Activated T-helper 17 cell treated with anti-CD3 and anti-CD28 coated beads, Interleukin-2, amount 50 U/mL, for 72 hours (primary cell): ENCODE measurements around the gene ZNF641. TPM values are rescaled to one million over a fixed set of nuclear protein-coding genes. Genes with fewer than 3 reads are reported as not detected.

Experiments
- ATAC-seq: fragments of 150-1000 bp; cut with Tn5 transposase; replicated peaks from 2 replicates; pipeline ENCODE4 v1.10.0; 2021; ENCODE audit warnings: mild to moderate bottlenecking, moderate library complexity
- H3K27ac Mint-ChIP-seq: one replicate; pipeline ENCODE4 v1.8.0; 2022; ENCODE audit warnings: mixed read lengths
- H3K27me3 Mint-ChIP-seq: one replicate; pipeline ENCODE4 v1.8.0; 2022; ENCODE audit warnings: mixed read lengths
- H3K36me3 Mint-ChIP-seq: one replicate; pipeline ENCODE4 v1.8.0; 2022; ENCODE audit warnings: low read depth, mild to moderate bottlenecking, mixed read lengths
- H3K4me1 Mint-ChIP-seq: one replicate; pipeline ENCODE4 v1.8.0; 2022; ENCODE audit warnings: mixed read lengths
- H3K4me3 Mint-ChIP-seq: one replicate; pipeline ENCODE4 v1.8.0; 2022; ENCODE audit warnings: mild to moderate bottlenecking, mixed read lengths
- H3K9me3 Mint-ChIP-seq: one replicate; pipeline ENCODE4 v1.8.0; 2022; ENCODE audit warnings: mixed read lengths
- total RNA-seq, 2 donors: library from RNA; stranded (reverse); gene quantifications; one replicate each; pipeline ENCODE4 v1.2.3, GENCODE V29; 2022

The ZNF641 gene
- total RNA-seq: 10 to 100 TPM in 1 of 2 donors, 1 to 10 TPM in 1; 7.6 to 14.9 TPM

DNA sequence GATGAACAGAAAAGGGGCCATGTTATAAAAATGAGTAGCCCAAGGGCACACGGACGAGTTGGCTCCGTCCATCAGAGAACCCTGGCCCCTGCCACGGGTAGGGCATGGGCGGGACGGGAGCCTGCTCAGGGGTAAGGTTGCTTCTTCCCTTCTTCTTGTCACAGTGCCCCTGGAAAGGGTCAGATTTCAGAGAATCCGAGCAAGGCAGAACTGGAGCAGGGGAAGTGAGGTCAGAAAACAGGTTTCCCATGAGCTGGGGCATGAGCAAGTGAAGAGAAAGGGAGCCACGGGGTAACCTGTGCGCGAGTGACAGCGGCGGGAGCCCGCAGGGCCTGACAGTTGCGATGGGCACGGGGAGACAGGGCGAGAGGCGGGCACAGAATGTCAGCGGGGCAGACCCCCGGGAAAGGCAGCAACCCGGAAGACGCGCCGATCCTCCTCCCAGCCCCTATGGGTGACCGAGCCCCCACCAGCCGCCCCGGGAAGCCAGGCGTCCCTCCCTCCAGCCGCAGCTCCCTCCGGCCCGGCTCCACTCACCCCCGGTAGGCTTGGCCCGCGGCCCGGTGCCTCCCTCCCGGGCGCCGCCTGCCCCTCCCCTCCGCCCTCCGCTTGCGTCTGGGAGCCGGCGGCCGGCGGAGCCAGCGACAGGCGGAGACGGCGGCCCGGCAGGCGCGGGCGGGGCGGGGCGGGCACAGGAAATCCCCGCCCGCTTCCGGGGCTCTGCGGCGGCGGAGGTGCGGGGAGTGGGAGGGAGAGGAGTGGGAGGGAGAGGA lies at the start of gene ZNF641:
Gene ZNF641 (minus strand): TSS at position 671 of the 773 bp plus-strand sequence. CDS start 2,829 bp downstream, outside the sequence.
- H3K36me3 Mint-ChIP-seq: peaks cover 27% of the 10 kb centered on the region
- no peaks in the 10 kb centered on the region for H3K9me3 Mint-ChIP-seq
- peak within 1 kb of the TSS; percentile 95 for H3K4me3 Mint-ChIP-seq
- peak; percentile 91 for ATAC-seq
- peak within 1 kb of the TSS; percentile 92 for H3K27ac Mint-ChIP-seq
- H3K4me1 Mint-ChIP-seq: peaks cover 14% of the 10 kb centered on the region
- no peaks in the 10 kb centered on the region for H3K27me3 Mint-ChIP-seq

DNA sequence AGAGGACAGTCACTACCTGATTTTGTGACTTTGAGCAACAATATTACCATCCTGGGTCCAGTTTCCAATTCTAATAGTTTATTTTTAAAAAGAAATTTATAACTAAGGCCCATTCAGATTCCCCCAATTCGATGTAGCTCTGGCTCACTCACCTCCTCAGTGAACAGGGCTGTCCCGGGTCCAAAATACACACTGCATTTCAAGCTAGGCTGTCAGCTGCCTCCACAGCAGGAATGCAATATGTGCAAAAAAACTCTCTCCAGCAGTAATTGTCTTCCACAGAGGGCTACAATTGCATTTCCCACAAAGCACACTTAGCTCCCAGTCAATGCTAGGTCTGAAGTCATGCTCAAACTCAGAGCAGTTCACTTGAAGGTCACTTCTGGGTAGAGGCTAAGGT lies 39.3 kb upstream of the ZNF641 start:
- no peak for ATAC-seq
- no peak overlapping the region for H3K27ac Mint-ChIP-seq
- H3K4me3 Mint-ChIP-seq: no peak overlapping the region
- peaks cover 22% of the 10 kb centered on the region for H3K27me3 Mint-ChIP-seq
- H3K4me1 Mint-ChIP-seq: peaks cover 4% of the 10 kb centered on the region
- peaks cover 4% of the 10 kb centered on the region for H3K9me3 Mint-ChIP-seq
- no peaks in the 10 kb centered on the region for H3K36me3 Mint-ChIP-seq

DNA sequence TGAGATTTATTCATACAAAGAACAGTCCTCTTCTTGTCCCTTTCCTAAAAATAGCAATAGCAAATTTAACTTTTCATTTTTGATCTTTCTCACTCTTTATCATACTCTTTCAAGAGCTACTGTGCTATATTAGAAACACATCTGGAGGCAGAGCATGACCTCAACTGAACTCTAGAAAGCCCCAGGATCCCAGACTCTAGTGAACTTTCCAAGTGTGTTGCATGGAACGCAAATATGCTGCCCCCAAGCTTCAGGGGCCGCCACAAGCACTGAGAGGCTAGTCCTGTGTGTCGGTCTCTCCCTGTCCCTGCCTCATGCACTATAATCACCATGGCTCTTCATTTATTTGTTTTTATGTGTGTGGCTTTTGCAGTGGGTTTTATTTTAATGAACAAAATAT lies 38.7 kb upstream of the ZNF641 start:
- H3K9me3 Mint-ChIP-seq: peaks cover 4% of the 10 kb centered on the region
- peaks cover 4% of the 10 kb centered on the region for H3K4me1 Mint-ChIP-seq
- H3K27me3 Mint-ChIP-seq: peaks cover 15% of the 10 kb centered on the region
- no peaks in the 10 kb centered on the region for H3K36me3 Mint-ChIP-seq
- no peak overlapping the region for H3K4me3 Mint-ChIP-seq
- ATAC-seq: no peak
- H3K27ac Mint-ChIP-seq: no peak overlapping the region

DNA sequence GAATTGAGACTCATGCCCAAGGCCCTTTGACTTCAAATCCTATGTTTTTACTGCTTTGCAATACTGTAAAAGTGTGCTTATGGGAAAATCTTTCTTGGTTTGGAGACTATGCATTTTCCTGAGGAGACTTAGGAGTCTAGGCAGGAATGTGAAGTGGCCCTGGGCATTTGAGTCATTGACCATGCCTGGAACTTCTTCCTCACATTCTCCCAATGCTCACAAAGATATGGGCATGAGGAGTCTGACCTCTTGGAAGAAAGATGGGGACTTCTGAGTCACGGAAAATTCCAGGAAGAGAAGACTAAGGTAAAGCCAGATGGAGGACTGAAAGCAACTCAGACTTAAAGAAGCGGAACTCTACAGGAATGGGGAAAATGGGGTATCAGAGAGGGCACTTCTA lies 38.2 kb upstream of the ZNF641 start:
- Mint-ChIP-seq H3K27me3 (peaks cover 13% of the 10 kb centered on the region), H3K36me3 (no peaks in the 10 kb centered on the region), H3K4me1 (peaks cover 4% of the 10 kb centered on the region), H3K4me3 (no peak overlapping the region), H3K9me3 (peaks cover 4% of the 10 kb centered on the region), H3K27ac (no peak overlapping the region)
- ATAC-seq: no peak

DNA sequence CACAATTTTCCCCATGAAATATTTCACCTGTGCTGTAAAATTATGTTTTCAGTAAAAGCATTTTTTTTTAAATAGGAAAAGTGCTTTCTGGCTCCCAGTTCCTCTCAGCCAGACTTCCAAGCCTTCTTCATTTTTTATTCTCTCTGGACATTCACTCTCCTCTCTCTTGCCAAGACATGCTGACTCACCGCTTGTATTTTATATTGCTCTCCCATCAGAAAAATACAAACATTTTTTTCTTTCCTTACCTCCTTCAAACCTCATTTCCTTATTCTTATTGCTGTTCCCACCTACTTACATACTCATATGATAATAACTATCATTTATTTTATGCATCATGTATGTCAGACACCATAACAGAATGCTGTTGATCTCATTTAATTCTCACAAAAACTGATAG lies 37.7 kb upstream of the ZNF641 start:
- H3K9me3 Mint-ChIP-seq: peaks cover 4% of the 10 kb centered on the region
- H3K27me3 Mint-ChIP-seq: peaks cover 15% of the 10 kb centered on the region
- H3K4me3 Mint-ChIP-seq: no peak overlapping the region
- peaks cover 4% of the 10 kb centered on the region for H3K4me1 Mint-ChIP-seq
- H3K36me3 Mint-ChIP-seq: no peaks in the 10 kb centered on the region
- ATAC-seq: no peak
- no peak overlapping the region for H3K27ac Mint-ChIP-seq

DNA sequence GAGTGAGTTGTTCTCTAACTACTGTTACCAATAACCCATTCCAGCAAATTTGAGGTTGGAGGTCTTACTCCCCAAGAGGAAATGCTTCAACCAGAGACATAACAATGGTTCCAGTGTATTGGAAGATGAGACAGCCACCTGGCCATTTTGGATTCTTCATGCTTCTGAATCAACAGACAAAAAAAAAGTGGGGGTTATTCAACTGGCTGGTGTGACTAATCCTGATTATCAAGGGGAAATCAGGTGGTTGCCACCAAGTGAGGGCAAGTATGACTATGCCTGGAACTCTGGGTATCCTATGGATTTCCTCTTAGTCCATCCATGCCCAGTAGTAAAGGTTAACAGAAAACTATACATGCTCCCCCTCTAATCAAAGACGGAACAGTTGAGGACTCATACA lies 29.9 kb upstream of the ZNF641 start:
- Mint-ChIP-seq H3K4me3 (no peak overlapping the region), H3K4me1 (peaks cover 4% of the 10 kb centered on the region), H3K36me3 (no peaks in the 10 kb centered on the region), H3K27me3 (peaks cover 11% of the 10 kb centered on the region), H3K27ac (no peak overlapping the region), H3K9me3 (peaks cover 4% of the 10 kb centered on the region)
- no peak for ATAC-seq

DNA sequence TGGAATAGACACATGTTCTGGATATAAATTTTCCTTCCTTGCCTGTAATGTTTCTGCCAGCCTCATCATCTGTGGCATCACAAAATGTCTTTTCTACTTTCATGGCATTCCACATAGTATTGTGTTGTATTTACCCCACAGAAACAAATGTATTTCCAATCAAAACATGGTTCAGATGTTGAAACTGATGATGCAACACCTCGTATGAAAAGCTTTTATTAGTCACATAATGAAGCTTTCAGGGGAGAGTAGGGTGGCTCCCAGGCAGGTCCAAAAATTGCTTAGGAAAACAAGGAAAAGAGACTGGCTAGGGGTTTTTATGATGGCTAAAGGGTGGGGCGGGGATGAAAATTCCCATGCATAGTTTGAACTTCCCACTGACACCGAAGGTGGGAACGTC lies 29.1 kb upstream of the ZNF641 start:
- Mint-ChIP-seq H3K27ac (no peak overlapping the region), H3K27me3 (peaks cover 7% of the 10 kb centered on the region), H3K4me1 (no peaks in the 10 kb centered on the region), H3K36me3 (no peaks in the 10 kb centered on the region), H3K9me3 (no peaks in the 10 kb centered on the region), H3K4me3 (no peak overlapping the region)
- no peak for ATAC-seq

DNA sequence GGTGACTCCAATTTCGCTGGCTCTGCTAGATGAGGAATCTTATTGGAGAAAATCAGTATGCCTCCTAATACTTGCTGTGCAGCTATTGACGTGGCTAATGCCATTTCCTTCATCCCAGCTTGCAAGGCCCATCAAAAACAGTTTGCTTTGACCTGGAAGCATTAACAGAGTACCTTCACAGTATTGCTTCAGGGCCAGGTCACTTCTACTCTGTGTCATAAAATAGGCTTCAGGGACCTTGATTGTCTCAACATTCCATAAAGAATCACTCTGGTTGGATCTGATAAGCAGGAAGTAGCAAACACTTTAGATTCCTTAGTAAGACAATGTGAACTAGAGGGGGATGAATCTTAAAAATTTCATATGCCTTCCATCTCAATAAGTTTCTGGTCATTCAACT lies 26.9 kb upstream of the ZNF641 start:
- H3K36me3 Mint-ChIP-seq: no peaks in the 10 kb centered on the region
- no peaks in the 10 kb centered on the region for H3K9me3 Mint-ChIP-seq
- no peak overlapping the region for H3K27ac Mint-ChIP-seq
- peaks cover 7% of the 10 kb centered on the region for H3K27me3 Mint-ChIP-seq
- H3K4me1 Mint-ChIP-seq: no peaks in the 10 kb centered on the region
- ATAC-seq: no peak
- no peak overlapping the region for H3K4me3 Mint-ChIP-seq

DNA sequence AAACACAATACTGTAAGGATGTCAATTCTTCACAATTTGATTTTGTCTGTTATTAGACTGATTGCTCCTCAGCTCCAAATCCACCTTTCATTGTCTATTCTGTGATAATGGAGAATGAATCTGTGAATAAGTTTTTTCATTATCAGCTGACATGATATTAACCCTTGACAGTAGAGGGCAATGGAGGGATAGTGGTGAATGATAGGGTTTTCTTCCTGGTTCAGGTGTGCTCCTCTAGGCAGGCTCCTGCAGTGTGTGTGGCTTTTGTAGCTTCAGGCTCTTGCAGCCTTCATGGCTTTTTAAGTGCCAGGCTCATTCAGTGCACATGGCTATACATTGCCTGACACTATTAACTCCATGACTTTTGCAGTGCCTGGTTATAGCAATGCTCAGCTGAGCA lies 23.4 kb upstream of the ZNF641 start:
- no peak for ATAC-seq
- H3K27me3 Mint-ChIP-seq: peaks cover 6% of the 10 kb centered on the region
- no peak overlapping the region for H3K27ac Mint-ChIP-seq
- no peaks in the 10 kb centered on the region for H3K4me1 Mint-ChIP-seq
- H3K9me3 Mint-ChIP-seq: no peaks in the 10 kb centered on the region
- H3K36me3 Mint-ChIP-seq: no peaks in the 10 kb centered on the region
- no peak overlapping the region for H3K4me3 Mint-ChIP-seq

DNA sequence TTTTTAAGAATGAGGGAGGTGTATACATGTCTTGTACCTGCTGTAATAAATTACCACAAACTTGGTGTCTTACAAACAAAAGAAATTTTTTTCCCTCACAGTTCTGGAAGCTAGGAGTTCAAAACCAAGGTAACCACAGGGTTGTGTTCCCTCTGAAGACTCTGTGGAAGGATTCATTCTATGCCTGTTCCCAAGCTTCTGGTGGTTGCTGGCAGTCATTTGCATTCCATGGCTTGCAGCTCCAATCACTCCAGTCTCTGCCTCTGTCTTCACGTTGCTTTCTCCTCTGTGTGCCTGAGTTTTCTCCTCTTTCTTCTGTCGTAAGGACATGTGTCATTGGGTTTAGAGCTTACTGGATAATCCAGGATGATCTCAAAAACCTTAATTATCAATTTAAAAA lies 15.4 kb upstream of the ZNF641 start:
- H3K27me3 Mint-ChIP-seq: peaks cover 5% of the 10 kb centered on the region
- H3K9me3 Mint-ChIP-seq: no peaks in the 10 kb centered on the region
- no peak for ATAC-seq
- H3K36me3 Mint-ChIP-seq: no peaks in the 10 kb centered on the region
- no peaks in the 10 kb centered on the region for H3K4me1 Mint-ChIP-seq
- no peak overlapping the region for H3K27ac Mint-ChIP-seq
- no peak overlapping the region for H3K4me3 Mint-ChIP-seq

DNA sequence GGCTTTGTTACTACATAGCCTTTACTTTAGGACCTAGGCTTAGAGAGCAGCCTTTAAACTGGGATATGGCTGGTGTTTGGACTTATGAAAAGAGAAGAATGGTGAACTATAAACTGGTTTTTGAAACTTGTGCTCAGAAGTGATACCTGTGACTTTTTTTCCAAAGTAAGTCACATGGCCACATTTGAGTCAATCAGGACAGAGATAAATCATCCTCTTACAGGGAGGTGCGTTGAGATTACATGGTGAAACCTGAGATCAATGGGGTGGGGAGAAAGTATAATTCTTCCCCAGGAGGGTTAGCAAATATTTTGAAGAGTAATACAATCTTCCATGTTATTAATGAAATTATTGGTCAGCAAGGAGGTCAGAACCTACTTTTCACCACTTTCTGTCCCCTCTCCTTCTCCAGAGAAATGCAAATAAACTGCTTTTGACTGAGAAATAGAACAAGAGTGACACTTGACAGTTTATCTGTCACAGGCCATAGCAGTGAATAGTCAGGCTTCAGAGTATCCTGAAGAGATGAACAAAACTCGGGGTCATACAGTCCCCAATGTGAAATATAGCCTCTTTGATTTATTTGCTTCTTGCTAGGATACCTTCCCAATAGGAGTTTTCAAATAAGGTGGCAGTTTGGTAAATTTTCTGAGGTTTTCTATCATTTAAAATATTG lies 11.1 kb upstream of the ZNF641 start:
- no peaks in the 10 kb centered on the region for H3K9me3 Mint-ChIP-seq
- no peaks in the 10 kb centered on the region for H3K36me3 Mint-ChIP-seq
- no peak overlapping the region for H3K4me3 Mint-ChIP-seq
- no peak overlapping the region for H3K27ac Mint-ChIP-seq
- peak; percentile 61 for ATAC-seq
- no peaks in the 10 kb centered on the region for H3K4me1 Mint-ChIP-seq
- H3K27me3 Mint-ChIP-seq: no peaks in the 10 kb centered on the region

DNA sequence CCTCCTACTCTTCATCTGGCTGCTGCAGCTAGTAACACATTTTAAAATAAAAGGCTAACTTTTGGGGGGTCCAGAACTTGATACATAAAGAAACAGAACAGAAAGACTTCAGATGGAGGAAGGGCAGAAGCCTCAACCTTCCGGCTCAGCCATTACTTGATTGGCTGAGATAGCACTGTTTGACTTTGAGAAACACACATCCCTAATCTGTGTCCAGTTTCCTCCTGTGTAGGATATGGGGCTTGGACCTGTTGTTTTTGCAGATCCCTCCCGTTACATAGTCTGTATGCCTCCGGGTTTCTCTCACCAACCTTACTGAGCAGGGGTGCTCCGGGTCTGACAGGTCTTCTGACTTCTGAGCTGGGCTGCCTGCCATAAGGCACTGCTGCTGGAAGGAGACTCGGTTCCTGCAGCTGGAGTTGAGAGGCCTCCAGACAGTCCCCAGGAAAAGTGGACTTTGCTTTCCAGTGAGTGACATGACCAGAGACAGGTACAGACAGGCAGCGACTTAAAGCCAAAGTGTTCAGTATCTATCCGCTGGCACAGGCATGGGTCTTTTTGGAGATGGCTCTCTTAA lies 8.3 kb upstream of the ZNF641 start:
- no peaks in the 10 kb centered on the region for H3K4me1 Mint-ChIP-seq
- H3K4me3 Mint-ChIP-seq: no peak overlapping the region
- ATAC-seq: no peak
- H3K27ac Mint-ChIP-seq: no peak overlapping the region
- H3K9me3 Mint-ChIP-seq: no peaks in the 10 kb centered on the region
- H3K27me3 Mint-ChIP-seq: no peaks in the 10 kb centered on the region
- no peaks in the 10 kb centered on the region for H3K36me3 Mint-ChIP-seq

DNA sequence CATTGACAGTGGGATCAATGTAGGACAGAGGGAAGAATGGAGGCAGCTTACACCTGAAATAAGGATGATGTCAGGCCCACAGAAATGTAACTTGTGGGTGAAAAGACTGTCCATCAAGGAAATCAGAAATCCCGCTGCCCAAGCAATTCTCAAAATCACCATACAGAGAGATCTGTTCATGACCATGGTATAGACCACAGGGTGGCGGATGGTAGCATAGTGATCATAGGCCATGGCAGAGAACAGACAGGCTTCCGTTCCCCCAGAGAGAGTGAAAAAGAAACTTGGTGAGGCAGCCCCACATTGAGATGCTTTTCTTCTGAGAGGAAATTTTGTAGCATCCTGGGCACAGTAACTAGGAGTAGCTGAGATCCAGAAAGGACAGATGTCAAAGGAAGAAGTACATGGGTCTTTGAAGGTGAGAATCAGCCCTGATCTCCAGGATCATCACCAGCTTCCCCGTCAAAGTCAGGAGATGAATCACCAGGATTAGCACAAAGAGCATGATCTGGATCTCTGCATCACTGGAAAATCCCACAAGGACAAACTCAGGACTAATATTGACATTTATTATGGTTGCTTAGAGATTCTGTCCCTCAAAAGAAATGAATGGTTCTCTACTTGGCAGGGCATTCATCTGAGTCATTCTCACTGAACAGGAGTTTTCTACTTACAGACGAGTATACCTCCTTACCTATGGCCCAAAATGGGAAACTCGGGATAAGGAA lies 5.5 kb upstream of the ZNF641 start:
- Mint-ChIP-seq H3K36me3 (no peaks in the 10 kb centered on the region), H3K9me3 (no peaks in the 10 kb centered on the region), H3K27me3 (no peaks in the 10 kb centered on the region), H3K27ac (no peak overlapping the region), H3K4me3 (no peak overlapping the region), H3K4me1 (no peaks in the 10 kb centered on the region)
- no peak for ATAC-seq

DNA sequence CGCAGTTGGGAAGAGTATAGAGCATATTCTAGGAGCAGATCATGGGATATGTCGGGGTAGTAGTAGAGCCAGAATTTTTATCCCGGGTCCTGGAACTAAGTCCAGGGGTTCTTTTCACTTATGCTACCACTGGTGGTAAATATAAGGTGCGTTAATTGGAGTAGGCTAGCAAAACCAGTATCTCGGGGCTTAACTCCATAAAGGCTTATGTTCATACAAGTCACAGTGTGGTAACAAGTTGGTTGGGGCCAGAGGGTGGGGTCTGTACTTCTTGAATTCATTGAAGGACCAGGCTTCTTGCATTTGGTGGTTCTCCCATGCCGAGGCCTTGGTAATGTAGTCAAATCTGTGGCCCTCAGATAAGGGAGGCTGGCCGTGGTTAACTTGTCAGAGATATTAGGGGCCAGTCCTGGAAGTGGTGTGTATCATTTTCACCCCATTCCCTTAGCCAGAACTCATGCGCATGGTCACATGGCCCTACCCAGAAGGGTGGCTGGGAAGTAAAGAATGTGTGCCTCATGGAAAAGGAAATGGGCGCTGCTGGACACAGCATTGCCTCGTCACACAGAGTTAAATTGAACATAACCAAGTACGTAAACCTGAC lies 1.5 kb upstream of the ZNF641 start:
- Mint-ChIP-seq H3K27me3 (no peaks in the 10 kb centered on the region), H3K4me3 (no peak overlapping the region), H3K9me3 (no peaks in the 10 kb centered on the region), H3K27ac (no peak overlapping the region), H3K4me1 (peaks cover 6% of the 10 kb centered on the region), H3K36me3 (peaks cover 9% of the 10 kb centered on the region)
- ATAC-seq: no peak
